CD4-positive, alpha-beta T cell treated with Interferon gamma for 1 hour (primary cell): Measurements from ENCODE around the gene SCN2A.

Source experiments
- DNase-seq: peaks from one replicate; pipeline ENCODE4 v3.0.0-alpha.2; 2020

The SCN2A gene

DNA sequence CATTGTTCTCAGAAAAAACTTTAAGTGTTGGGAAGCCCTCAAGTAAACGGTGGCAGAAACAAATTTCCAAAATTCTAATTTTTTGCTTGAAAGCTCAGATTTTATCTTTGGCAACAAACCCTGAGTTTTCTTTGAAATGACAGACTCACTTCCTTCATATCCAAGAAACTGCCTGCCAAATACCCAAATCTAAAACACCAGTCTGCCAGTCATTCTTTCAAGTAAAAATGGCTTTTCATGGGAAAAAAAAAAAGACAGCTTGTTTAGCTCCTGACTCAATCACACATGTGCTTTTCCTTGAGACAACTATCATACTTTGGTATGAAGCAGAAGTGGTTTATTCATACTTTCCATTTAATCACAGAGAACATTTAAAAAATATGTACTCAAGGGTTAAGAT, 189.7 kb downstream of the SCN2A start:
- no peak for DNase-seq

- DNase-seq, result no peak
These were observed 191.8 kb downstream of the SCN2A start for GRCh38 chr2:165431014-165431413.

DNA sequence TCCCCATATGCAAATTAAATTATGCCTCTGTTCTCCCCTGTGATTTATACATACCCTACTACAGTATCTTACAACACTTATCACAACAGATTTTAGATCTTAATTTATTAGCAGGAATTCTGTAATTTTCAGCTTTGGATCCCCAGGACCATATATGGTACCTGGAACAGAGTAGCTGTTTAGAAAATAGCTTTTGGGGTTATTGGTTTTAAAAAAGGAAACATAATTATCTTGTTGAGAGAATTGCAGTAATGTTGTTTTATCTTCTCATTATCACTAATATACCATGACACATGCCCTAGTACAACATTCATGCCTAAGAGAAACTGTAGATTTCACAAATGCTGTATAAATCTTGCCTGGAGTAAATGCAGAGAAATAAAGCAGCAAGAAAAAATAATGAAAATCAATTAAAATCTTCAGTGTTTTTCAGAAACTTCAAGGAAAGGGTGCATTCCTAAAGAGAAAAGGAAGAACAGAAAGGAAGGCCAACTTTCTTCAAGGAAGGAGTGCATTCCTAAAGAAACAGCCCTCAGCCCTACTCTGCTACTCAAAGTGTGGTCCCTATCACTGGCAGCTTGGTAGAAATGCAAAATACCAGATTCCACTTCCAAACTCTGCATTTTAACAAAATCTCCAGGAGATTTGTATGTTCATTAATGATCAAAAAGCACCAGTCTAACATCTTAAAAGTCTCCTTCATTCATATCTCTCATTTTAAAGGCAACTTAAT, 193.2 kb downstream of the SCN2A start:
- no peak for DNase-seq

GRCh38 chr2:165434865-165435496, 195.8 kb downstream of the SCN2A start:
- no peak for DNase-seq

GRCh38 chr2:165435611-165436010, 196.4 kb downstream of the SCN2A start:
- DNase-seq, result no peak

DNA sequence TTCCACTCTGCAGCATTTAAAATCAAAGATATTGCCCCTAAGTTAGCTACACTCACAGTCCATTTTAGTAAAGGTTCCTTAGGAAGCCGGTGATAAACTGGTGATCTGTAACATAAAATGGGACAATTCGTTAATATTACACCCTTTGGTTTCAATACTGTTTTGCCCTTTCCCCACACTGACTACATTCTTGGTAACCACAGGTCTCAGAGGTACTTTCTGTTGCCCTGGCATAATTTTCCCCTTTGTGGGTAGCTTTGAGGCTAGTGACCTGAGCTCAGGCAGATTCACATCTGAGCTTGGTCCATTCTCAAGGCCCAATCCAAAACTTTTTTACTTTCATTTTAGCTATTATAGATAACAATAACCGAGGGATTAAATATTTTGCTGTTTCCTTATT, 197.3 kb downstream of the SCN2A start:
- DNase-seq, result no peak

GRCh38 chr2:165440367-165440766, 201.2 kb downstream of the SCN2A start:
- DNase-seq, result no peak
